Gastroesophageal sphincter (tissue), 3 donors: ENCODE data around the gene GSTM4.

Source experiments
- EP300 ChIP-seq: sonication (generic); formaldehyde crosslinking; IDR thresholded peaks from one replicate; pipeline ENCODE4 v1.6.1; 2017; ENCODE audit warnings: antibody characterized with exemption, mild to moderate bottlenecking
- POLR2A ChIP-seq, 2 donors: fragments of 450-650 bp; IDR thresholded peaks; one replicate each; pipeline ENCODE4 v1.6.1; 2017; ENCODE audit warnings: antibody characterized with exemption in 2 of 2, mild to moderate bottlenecking in 2 of 2, moderate library complexity in 1 of 2
- POLR2AphosphoS5 ChIP-seq: sonication (generic); formaldehyde crosslinking; IDR thresholded peaks from one replicate; pipeline ENCODE4 v1.6.1; 2017; ENCODE audit warnings: antibody characterized with exemption
- TF ChIP-seq, protein P1 (sequence below), 4 experiments: fragments of 200-600 bp in 2 of 4; fragments of 450-650 bp in 2 of 4; sonication (generic) in 1 of 4; IDR thresholded peaks; one replicate each; pipeline ENCODE4 v1.5.1; 2017 to 2019; ENCODE audit warnings: antibody characterized with exemption in 4 of 4, mild to moderate bottlenecking in 2 of 4, moderate library complexity in 2 of 4

DNA sequence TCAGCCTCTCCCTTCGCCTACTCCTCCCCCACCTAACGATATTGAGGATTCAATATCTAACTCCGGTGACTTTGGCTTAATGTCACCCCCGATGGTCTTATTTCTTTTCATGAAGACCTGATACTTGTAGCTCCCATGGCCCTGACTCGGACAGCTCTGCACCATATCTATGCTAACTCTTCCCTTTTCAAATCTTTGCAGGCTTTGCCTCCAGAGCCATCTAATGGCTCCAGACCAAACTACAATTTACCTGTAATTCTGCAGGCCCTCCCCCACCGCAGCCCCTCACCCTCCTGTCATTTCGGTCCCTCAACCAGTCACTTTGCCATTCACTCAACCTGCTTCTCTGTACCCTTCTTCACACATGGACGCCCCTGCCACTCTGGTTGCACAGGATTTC lies 48.3 kb downstream of the GSTM4 start:
- TF ChIP-seq, protein P1, sequence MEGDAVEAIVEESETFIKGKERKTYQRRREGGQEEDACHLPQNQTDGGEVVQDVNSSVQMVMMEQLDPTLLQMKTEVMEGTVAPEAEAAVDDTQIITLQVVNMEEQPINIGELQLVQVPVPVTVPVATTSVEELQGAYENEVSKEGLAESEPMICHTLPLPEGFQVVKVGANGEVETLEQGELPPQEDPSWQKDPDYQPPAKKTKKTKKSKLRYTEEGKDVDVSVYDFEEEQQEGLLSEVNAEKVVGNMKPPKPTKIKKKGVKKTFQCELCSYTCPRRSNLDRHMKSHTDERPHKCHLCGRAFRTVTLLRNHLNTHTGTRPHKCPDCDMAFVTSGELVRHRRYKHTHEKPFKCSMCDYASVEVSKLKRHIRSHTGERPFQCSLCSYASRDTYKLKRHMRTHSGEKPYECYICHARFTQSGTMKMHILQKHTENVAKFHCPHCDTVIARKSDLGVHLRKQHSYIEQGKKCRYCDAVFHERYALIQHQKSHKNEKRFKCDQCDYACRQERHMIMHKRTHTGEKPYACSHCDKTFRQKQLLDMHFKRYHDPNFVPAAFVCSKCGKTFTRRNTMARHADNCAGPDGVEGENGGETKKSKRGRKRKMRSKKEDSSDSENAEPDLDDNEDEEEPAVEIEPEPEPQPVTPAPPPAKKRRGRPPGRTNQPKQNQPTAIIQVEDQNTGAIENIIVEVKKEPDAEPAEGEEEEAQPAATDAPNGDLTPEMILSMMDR (IDR thresholded peaks at IDR 0.05): no peak
- no peak for TF ChIP-seq POLR2AphosphoS5
- no peak for TF ChIP-seq EP300
- TF ChIP-seq POLR2A (IDR thresholded peaks at IDR 0.05): no peak
